HUES6 (cell line): ENCODE data around the gene GBP3.
"Not testable (repeated sequence)": the region's sequence is repeated elsewhere in the genome, so short reads cannot be mapped to it uniquely, and the experiment has no call there.

ENCODE experiments used
- H3K27ac ChIP-seq: 2 replicates; pipeline ENCODE4 v1.7.0; 2013; ENCODE audit warnings: low read depth, mild to moderate bottlenecking, low read length, inconsistent platforms
- H3K27me3 ChIP-seq: 2 replicates; pipeline ENCODE4 v1.6.1; 2013; ENCODE audit warnings: low read length; ENCODE audit not compliant: control insufficient read depth, insufficient read depth
- H3K36me3 ChIP-seq: 2 replicates; pipeline ENCODE4 v1.6.1; 2013; ENCODE audit warnings: low read length; ENCODE audit not compliant: control insufficient read depth, insufficient read depth
- H3K4me1 ChIP-seq: 2 replicates; pipeline ENCODE4 v1.6.1; 2013; ENCODE audit warnings: low read length; ENCODE audit not compliant: control insufficient read depth, insufficient read depth
- H3K4me3 ChIP-seq: 2 replicates; pipeline ENCODE4 v1.5.1; 2013; ENCODE audit warnings: low read depth, low read length
- H3K9ac ChIP-seq: one replicate; pipeline ENCODE4 v1.6.1; 2013; ENCODE audit warnings: mild to moderate bottlenecking, low read length
- H3K9me3 ChIP-seq: 2 replicates; pipeline ENCODE4 v1.6.1; 2013; ENCODE audit warnings: low read depth, low read length; ENCODE audit not compliant: control insufficient read depth, insufficient read depth

The GBP3 gene

GRCh38 chr1:89001510-89001909 is 21.2 kb downstream of the GBP3 start:
- H3K27me3 ChIP-seq: no peaks in the 10 kb centered on the region
- no peak overlapping the region for H3K9ac ChIP-seq
- no peak overlapping the region for H3K27ac ChIP-seq

GRCh38 chr1:88998716-88999115 is 23.9 kb downstream of the GBP3 start:
- Histone ChIP-seq H3K4me1 (peaks cover 4% of the 10 kb centered on the region; the same call in 1 of the 2 replicates), H3K36me3 (no peaks in the 10 kb centered on the region), H3K9me3 (no peaks in the 10 kb centered on the region), H3K9ac (no peak overlapping the region), H3K27ac (no peak overlapping the region), H3K4me3 (no peak overlapping the region), H3K27me3 (no peaks in the 10 kb centered on the region)

More at GRCh38 chr1:89001510-89001909, 21.2 kb downstream of the GBP3 start:
- H3K4me3 ChIP-seq: no peak overlapping the region
- H3K36me3 ChIP-seq: no peaks in the 10 kb centered on the region
- H3K4me1 ChIP-seq: peaks cover 3% of the 10 kb centered on the region; the same call in 1 of the 2 replicates
- H3K9me3 ChIP-seq: no peaks in the 10 kb centered on the region

GRCh38 chr1:88990426-88990825 is 32.2 kb downstream of the GBP3 start:
- Histone ChIP-seq H3K27me3 (no peaks in the 10 kb centered on the region), H3K36me3 (peaks cover 17% of the 10 kb centered on the region), H3K4me1 (peaks cover 9% of the 10 kb centered on the region; the same call in 1 of the 2 replicates), H3K27ac (no peak overlapping the region), H3K9me3 (no peaks in the 10 kb centered on the region), H3K4me3 (peak overlapping the region; percentile 73; the same call in 1 of the 2 replicates), H3K9ac (no peak overlapping the region)

- H3K27ac ChIP-seq: no peak overlapping the region
- no peaks in the 10 kb centered on the region for H3K27me3 ChIP-seq
- H3K36me3 ChIP-seq: peaks cover 39% of the 10 kb centered on the region
- no peak overlapping the region for H3K4me3 ChIP-seq
- H3K9me3 ChIP-seq: no peaks in the 10 kb centered on the region
- H3K4me1 ChIP-seq: peaks cover 10% of the 10 kb centered on the region
- no peak overlapping the region for H3K9ac ChIP-seq
Observed at GRCh38 chr1:88985692-88986091, 37.0 kb downstream of the GBP3 start.

- Histone ChIP-seq H3K9ac (no peak overlapping the region), H3K4me3 (no peak overlapping the region), H3K27me3 (no peaks in the 10 kb centered on the region), H3K4me1 (peaks cover 6% of the 10 kb centered on the region), H3K27ac (no peak overlapping the region; the same call in 1 of the 2 replicates), H3K36me3 (peaks cover 39% of the 10 kb centered on the region), H3K9me3 (no peaks in the 10 kb centered on the region)
Observed at GRCh38 chr1:88985032-88985431, 37.6 kb downstream of the GBP3 start.

- Histone ChIP-seq H3K36me3 (peaks cover 39% of the 10 kb centered on the region), H3K4me3 (no peak overlapping the region), H3K4me1 (peaks cover 6% of the 10 kb centered on the region), H3K27ac (no peak overlapping the region; the same call in 1 of the 2 replicates), H3K27me3 (no peaks in the 10 kb centered on the region), H3K9ac (no peak overlapping the region), H3K9me3 (no peaks in the 10 kb centered on the region)
Observed at GRCh38 chr1:88984569-88984968, 38.1 kb downstream of the GBP3 start.

GRCh38 chr1:88983791-88984559 is 38.7 kb downstream of the GBP3 start:
- peaks cover 39% of the 10 kb centered on the region for H3K36me3 ChIP-seq

GRCh38 chr1:88982055-88982454 is 40.6 kb downstream of the GBP3 start:
- H3K27ac ChIP-seq: no peak overlapping the region
- H3K9ac ChIP-seq: no peak overlapping the region
- H3K4me1 ChIP-seq: peaks cover 6% of the 10 kb centered on the region
- H3K36me3 ChIP-seq: peaks cover 34% of the 10 kb centered on the region
- H3K9me3 ChIP-seq: no peaks in the 10 kb centered on the region
- no peaks in the 10 kb centered on the region for H3K27me3 ChIP-seq
- no peak overlapping the region for H3K4me3 ChIP-seq

More at GRCh38 chr1:88983791-88984559, 38.7 kb downstream of the GBP3 start:
- Histone ChIP-seq H3K4me3 (no peak overlapping the region), H3K27me3 (no peaks in the 10 kb centered on the region), H3K9ac (no peak overlapping the region), H3K4me1 (peaks cover 6% of the 10 kb centered on the region), H3K27ac (no peak overlapping the region), H3K9me3 (no peaks in the 10 kb centered on the region)

- not testable (repeated sequence) for H3K9ac ChIP-seq, H3K9me3 ChIP-seq, H3K27me3 ChIP-seq, H3K4me1 ChIP-seq, H3K27ac ChIP-seq, H3K4me3 ChIP-seq
- H3K36me3 ChIP-seq: peaks cover 29% of the 10 kb centered on the region
Observed at GRCh38 chr1:88981506-88981905, 41.2 kb downstream of the GBP3 start.

- H3K36me3 ChIP-seq: peaks cover 32% of the 10 kb centered on the region
- no peaks in the 10 kb centered on the region for H3K27me3 ChIP-seq
Observed at GRCh38 chr1:88980870-88981269, 41.8 kb downstream of the GBP3 start.

GRCh38 chr1:88979749-88980116 is 42.9 kb downstream of the GBP3 start:
- peaks cover 3% of the 10 kb centered on the region for H3K4me1 ChIP-seq
- no peaks in the 10 kb centered on the region for H3K9me3 ChIP-seq
- H3K27me3 ChIP-seq: no peaks in the 10 kb centered on the region
- H3K9ac ChIP-seq: no peak overlapping the region
- peaks cover 25% of the 10 kb centered on the region for H3K36me3 ChIP-seq
- no peak overlapping the region for H3K4me3 ChIP-seq
- H3K27ac ChIP-seq: no peak overlapping the region

More at GRCh38 chr1:88980870-88981269, 41.8 kb downstream of the GBP3 start:
- Histone ChIP-seq H3K9ac (no peak overlapping the region), H3K4me3 (no peak overlapping the region), H3K9me3 (no peaks in the 10 kb centered on the region), H3K4me1 (peaks cover 6% of the 10 kb centered on the region), H3K27ac (no peak overlapping the region)
